OCI-LY1 (cell line): ENCODE measurements around the gene LLCFC1.

Experiments used
- H2AFZ ChIP-seq: fragments of 200-600 bp; sonication (generic), shearing (Covaris generic); 2 replicates; pipeline ENCODE4 v1.6.0; 2014; ENCODE audit warnings: antibody characterized with exemption, mild to moderate bottlenecking, low read length
- H3F3A ChIP-seq: fragments of 200-600 bp; sonication (generic), shearing (Covaris generic); 2 replicates; pipeline ENCODE4 v1.6.0; 2014; ENCODE audit warnings: mild to moderate bottlenecking, antibody characterized with exemption, low read length, moderate library complexity; ENCODE audit not compliant: insufficient read depth
- H3K27ac ChIP-seq: fragments of 200-600 bp; sonication (generic); 2 replicates; pipeline ENCODE4 v1.5.1; 2014; ENCODE audit warnings: low read length, mixed run types, mild to moderate bottlenecking, low read depth; ENCODE audit not compliant: poor library complexity, severe bottlenecking
- H3K27me3 ChIP-seq: fragments of 200-600 bp; sonication (generic); 2 replicates; pipeline ENCODE4 v1.6.0; 2014; ENCODE audit warnings: antibody characterized with exemption, mild to moderate bottlenecking, low read length, moderate library complexity; ENCODE audit not compliant: insufficient read depth
- H3K36me3 ChIP-seq: fragments of 200-600 bp; sonication (generic); 2 replicates; pipeline ENCODE4 v1.6.1; 2014; ENCODE audit warnings: mild to moderate bottlenecking, antibody characterized with exemption, low read length, moderate library complexity, mixed read lengths; ENCODE audit not compliant: insufficient read depth
- H3K4me1 ChIP-seq: fragments of 200-600 bp; sonication (generic); 2 replicates; pipeline ENCODE4 v1.5.1; 2014; ENCODE audit warnings: mild to moderate bottlenecking, low read length, moderate library complexity; ENCODE audit not compliant: insufficient read depth, severe bottlenecking
- H3K4me2 ChIP-seq: fragments of 200-600 bp; sonication (generic), shearing (Covaris generic); 2 replicates; pipeline ENCODE4 v1.6.1; 2014; ENCODE audit warnings: low read length
- H3K4me3 ChIP-seq: fragments of 200-600 bp; sonication (generic); 2 replicates; pipeline ENCODE4 v1.5.1; 2014; ENCODE audit warnings: low read length, low read depth, mild to moderate bottlenecking, mixed read lengths; ENCODE audit not compliant: poor library complexity, severe bottlenecking
- H3K79me2 ChIP-seq: fragments of 200-600 bp; shearing (Covaris generic); 2 replicates; pipeline ENCODE4 v1.6.1; 2016; ENCODE audit warnings: mixed run types, low read length, mixed read lengths; ENCODE audit not compliant: insufficient read depth
- H3K9ac ChIP-seq: fragments of 200-600 bp; sonication (generic), shearing (Covaris generic); 2 replicates; pipeline ENCODE4 v1.6.1; 2014; ENCODE audit warnings: mild to moderate bottlenecking, low read length, mixed read lengths
- H3K9me2 ChIP-seq: fragments of 200-600 bp; sonication (generic), shearing (Covaris generic); 2 replicates; pipeline ENCODE4 v1.6.1; 2014; ENCODE audit warnings: low read depth, mild to moderate bottlenecking, low read length, mixed read lengths
- H3K9me3 ChIP-seq: fragments of 200-600 bp; shearing (Covaris generic); 2 replicates; pipeline ENCODE4 v1.6.1; 2014; ENCODE audit warnings: low read length, mixed read lengths
- H4K20me1 ChIP-seq: fragments of 200-600 bp; sonication (generic), shearing (Covaris generic); 2 replicates; pipeline ENCODE4 v1.6.0; 2016; ENCODE audit warnings: mild to moderate bottlenecking, low read length; ENCODE audit not compliant: insufficient read depth
- CTCF ChIP-seq: fragments of 200-600 bp; sonication (generic), shearing (Covaris generic); IDR thresholded peaks from 2 replicates; pipeline ENCODE4 v1.5.1; 2017; ENCODE audit warnings: mild to moderate bottlenecking, antibody characterized with exemption, low read length, moderate library complexity, mixed read lengths
- EZH2 ChIP-seq: fragments of 200-600 bp; sonication (generic), shearing (Covaris generic); IDR thresholded peaks from 2 replicates; pipeline ENCODE4 v1.8.0; 2017; ENCODE audit warnings: borderline replicate concordance, mixed run types, mild to moderate bottlenecking, antibody characterized with exemption, low read length, moderate library complexity, mixed read lengths

Gene LLCFC1

GRCh38 chr7:142916508-142916907 lies 22.8 kb upstream of the LLCFC1 start:
- H3K4me1 ChIP-seq, result no peaks in the 10 kb centered on the region
- no peaks in the 10 kb centered on the region for H3K9me3 ChIP-seq
- no peaks in the 10 kb centered on the region for H3F3A ChIP-seq
- H3K9ac ChIP-seq, result no peak overlapping the region
- no peaks in the 10 kb centered on the region for H4K20me1 ChIP-seq
- no peak overlapping the region for H2AFZ ChIP-seq
- H3K4me3 ChIP-seq, result no peak overlapping the region
- TF ChIP-seq CTCF (no peak), EZH2 (no peak)
- no peak overlapping the region for H3K4me2 ChIP-seq
- H3K27me3 ChIP-seq, result peaks cover 4% of the 10 kb centered on the region; the same call in 1 of the 2 replicates
- no peaks in the 10 kb centered on the region for H3K36me3 ChIP-seq
- no peaks in the 10 kb centered on the region for H3K9me2 ChIP-seq
- H3K79me2 ChIP-seq, result no peaks in the 10 kb centered on the region
- no peak overlapping the region for H3K27ac ChIP-seq

- Histone ChIP-seq H3K36me3 (no peaks in the 10 kb centered on the region), H3F3A (no peaks in the 10 kb centered on the region), H3K27me3 (peaks cover 5% of the 10 kb centered on the region), H3K4me3 (no peak overlapping the region), H3K79me2 (no peaks in the 10 kb centered on the region), H3K9me3 (no peaks in the 10 kb centered on the region), H3K27ac (no peak overlapping the region), H3K4me1 (no peaks in the 10 kb centered on the region), H2AFZ (no peak overlapping the region), H3K9ac (no peak overlapping the region), H3K4me2 (no peak overlapping the region), H3K9me2 (no peaks in the 10 kb centered on the region), H4K20me1 (no peaks in the 10 kb centered on the region)
- TF ChIP-seq EZH2 (no peak), CTCF (no peak)
Measured at GRCh38 chr7:142917447-142917846, 21.8 kb upstream of the LLCFC1 start.

- H3K36me3 ChIP-seq, result no peaks in the 10 kb centered on the region
- H3K4me1 ChIP-seq, result no peaks in the 10 kb centered on the region
- H2AFZ ChIP-seq, result no peak overlapping the region
- H3K4me3 ChIP-seq, result no peak overlapping the region
- TF ChIP-seq EZH2 (no peak), CTCF (no peak)
- peaks cover 5% of the 10 kb centered on the region for H3K27me3 ChIP-seq
- H3K79me2 ChIP-seq, result no peaks in the 10 kb centered on the region
- H3K9me2 ChIP-seq, result no peaks in the 10 kb centered on the region
- no peaks in the 10 kb centered on the region for H4K20me1 ChIP-seq
- H3F3A ChIP-seq, result no peaks in the 10 kb centered on the region
- H3K9ac ChIP-seq, result no peak overlapping the region
- H3K27ac ChIP-seq, result no peak overlapping the region
- H3K9me3 ChIP-seq, result no peaks in the 10 kb centered on the region
- H3K4me2 ChIP-seq, result no peak overlapping the region
Measured at GRCh38 chr7:142918901-142919300, 20.4 kb upstream of the LLCFC1 start.
